GM21515 (cell line): Measurements from ENCODE around the gene BHMT.
"Not testable (repeated sequence)": the region's sequence is repeated elsewhere in the genome, so short reads cannot be mapped to it uniquely, and the experiment has no call there.

ENCODE experiments used
- ATAC-seq: cut with Tn5 transposase; IDR thresholded peaks from one replicate; pipeline ENCODE4 v1.9.1; 2021; ENCODE audit not compliant: unreplicated experiment

BHMT gene

DNA sequence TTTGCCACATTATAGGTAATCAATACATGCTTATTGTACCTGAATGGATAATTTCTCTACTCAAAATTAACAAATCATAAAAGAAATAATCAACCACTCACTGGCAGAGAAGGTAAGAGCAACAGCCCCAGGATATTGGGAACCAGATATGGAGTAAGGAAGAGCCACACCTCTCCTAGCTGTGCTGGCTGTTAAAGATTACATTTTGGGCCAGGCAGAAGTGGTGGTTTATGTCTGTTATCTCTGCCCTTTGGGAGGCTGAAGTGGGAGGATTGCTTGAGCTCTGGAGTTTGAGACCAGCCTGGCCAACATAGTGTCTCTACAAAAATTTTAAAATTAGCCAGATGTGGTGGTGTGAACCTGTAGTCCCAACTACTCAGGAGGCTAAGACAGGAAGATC is 56.4 kb downstream of the BHMT start:
- no peak for ATAC-seq

DNA sequence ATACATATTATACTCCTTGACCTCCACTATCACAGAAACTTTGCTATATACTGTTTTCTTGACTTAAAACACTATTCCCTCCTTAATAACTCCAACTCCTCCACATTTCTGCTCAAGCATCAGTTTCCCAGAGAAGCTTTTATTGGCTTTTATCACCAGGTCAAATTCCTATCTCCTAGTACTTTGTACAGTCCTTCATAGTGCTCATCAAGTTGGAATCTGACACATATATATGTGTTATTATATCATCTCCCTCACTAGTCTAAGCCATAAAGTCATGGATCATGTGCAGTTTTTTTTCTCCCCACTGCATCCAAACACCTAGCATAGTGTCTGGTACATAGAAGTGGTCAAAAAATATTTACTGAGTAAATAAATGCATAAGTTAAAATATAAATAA is 59.1 kb downstream of the BHMT start:
- no peak for ATAC-seq

DNA sequence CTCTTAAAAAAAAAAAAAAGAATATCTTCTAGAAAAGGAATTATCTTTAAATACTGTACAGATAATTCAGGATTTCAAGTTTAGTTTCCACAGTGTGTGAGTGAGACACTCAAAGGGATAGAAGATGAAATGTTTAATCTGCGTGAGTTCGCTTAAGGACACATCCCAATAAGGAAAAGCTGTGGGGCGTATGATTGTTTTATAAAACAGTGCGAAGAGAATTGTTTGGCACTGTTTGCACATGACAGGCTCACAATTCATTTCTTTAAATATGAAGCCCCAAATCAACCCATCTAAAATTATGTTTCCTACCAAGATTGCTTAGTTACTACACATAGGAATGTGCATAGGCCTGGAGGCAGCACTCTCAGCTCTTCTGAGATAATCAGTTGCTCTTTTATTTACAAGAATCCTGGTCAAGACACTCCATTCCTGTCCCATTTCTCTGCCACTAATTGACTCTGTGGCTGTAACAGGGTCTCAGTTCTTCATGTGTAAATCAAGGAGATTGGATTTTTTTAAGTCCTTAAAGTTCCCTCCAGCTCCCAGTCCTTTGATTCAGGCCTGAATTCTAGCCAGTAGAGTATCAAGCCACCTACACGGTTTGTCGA is 60.1 kb downstream of the BHMT start:
- ATAC-seq: no peak

DNA sequence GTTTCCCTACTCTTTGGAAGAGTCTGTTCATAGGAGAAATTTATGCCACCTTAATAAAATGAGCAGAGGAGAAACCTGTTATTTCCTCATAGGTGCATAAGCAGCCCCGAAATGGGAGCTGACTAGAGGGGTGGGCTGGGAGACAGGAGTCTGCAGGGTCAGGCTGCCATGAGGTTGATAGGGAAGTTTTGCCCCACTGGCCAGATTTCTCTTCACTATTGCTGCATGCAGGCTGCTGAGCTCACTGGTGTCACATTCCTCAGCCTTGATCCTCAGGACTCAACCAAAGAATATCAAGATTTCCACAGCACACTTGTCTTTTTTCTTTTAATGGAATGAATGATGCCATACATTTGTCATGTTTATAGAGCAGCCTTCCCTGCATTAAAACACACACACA is 60.7 kb downstream of the BHMT start:
- no peak for ATAC-seq

DNA sequence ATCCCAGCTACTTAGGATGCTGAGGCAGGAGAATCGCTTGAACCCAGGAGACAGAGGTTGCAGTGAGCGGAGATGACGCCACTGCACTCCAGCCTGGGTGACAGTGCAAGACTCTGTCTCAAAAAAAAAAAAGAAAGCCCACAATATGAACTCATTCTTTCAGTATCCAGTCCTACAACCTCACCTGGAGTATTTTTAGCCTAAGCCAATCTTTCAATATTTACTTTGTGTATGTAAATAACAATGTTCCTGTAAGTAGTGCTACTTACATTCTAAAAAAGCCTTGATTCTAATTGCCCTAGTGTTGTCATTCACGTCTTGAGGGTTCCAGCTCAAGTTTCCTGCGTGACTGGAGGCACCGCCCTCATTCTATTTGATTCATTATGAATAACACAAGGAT is 62.0 kb downstream of the BHMT start:
- no peak for ATAC-seq

DNA sequence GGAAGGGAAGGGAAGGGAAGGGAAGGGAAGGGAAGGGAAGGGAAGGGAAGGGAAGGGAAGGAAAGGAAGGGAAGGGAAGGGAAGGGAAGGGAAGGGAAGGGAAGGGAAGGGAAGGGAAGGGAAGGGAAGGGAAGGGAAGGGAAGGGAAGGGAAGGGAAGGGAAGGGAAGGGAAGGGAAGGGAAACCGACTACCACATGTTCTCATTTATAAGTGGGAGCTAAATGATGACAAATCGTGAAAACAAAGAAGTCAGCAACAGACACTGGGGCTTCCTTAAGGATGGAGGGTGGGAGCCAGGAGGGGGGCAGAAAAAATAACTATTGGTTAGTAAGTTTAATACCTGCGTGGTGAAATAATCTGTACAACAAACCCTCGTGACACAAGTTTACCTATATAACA is 68.8 kb downstream of the BHMT start:
- ATAC-seq: not testable (repeated sequence)

DNA sequence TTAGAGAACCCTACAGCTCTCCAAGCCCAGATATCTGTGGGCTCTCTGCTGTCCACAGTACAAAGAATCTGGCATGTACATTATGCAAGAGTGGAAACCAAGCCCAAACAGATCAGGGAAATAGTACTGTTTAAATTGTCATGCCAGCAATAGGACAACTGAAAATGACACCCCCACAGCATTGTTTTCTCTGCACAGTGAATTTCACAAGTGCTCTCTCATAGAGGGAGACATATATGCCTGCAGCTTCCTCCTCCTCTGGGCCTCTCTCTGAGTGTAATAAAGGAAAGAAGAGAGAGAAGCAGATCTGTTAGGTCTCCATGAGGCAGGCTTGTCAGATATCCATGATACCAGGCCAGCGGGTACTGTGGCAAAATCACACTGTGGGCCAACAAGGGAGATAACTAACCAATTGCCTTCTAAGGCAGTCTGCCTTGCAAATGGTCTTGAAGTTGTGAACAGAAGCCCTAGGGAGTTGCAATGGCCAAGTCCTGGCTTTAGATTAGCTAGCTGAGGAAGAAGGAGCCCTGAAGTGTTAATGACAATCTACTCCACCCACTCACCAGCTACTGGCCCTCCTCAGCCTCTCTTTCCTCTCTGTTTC is 69.9 kb downstream of the BHMT start:
- ATAC-seq: no peak
